Pericardium fibroblast (primary cell): ENCODE data around the gene PHLDA3. TPM values are rescaled to one million over a fixed set of nuclear protein-coding genes. Genes with fewer than 3 reads are reported as not detected.

Source experiments
- total RNA-seq: library from RNA; depleted of rRNA; stranded (reverse); fragments of >200 nt; gene quantifications from 2 replicates; pipeline ENCODE4 v1.2.3, GENCODE V29; 2015

The PHLDA3 gene
- 34.0 and 82.1 TPM in 2 replicates for total RNA-seq

DNA sequence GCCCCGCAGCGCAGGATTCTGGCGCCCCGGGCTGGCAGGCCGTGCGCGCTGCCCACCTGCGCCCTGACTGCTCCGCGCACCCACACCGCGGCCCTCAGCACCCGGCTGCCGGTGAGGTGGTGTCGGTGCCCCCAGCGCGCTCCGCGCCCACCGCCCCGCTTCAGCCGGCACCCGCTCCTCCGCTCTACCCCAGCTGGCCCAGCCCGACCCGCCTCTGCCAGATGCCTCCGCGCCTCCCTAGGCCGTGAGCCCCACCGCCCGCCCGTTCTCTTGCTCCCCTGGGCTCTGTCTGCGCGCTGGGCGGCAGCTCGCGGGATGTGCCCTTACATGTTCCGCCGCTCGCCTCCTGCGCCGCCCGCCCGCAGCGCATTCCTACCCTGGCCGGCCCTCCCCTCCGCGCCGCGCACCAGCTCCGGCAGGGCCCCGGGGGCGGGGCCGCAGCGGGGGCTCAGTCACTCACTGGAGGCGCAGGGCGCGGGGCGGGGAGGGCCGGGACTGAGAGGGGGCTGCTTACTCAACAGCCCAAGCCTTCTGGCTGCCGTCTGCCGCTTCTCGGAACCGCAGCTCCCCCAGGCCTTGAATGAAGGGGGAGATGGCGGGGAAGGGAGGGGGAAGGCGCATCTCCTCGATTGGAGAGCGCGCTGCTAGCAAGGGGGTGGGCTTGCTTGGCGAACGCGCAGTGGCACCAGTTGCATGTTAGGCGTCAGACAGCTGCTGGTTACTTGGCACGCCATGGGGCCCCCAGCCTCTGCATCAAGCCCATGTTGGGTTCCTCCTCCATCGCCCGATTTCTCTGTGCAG is at the start of gene PHLDA3:
Gene PHLDA3 (minus strand): TSS at position 345 of the 801 bp plus-strand sequence. CDS start 402 bp downstream, outside the sequence.

DNA sequence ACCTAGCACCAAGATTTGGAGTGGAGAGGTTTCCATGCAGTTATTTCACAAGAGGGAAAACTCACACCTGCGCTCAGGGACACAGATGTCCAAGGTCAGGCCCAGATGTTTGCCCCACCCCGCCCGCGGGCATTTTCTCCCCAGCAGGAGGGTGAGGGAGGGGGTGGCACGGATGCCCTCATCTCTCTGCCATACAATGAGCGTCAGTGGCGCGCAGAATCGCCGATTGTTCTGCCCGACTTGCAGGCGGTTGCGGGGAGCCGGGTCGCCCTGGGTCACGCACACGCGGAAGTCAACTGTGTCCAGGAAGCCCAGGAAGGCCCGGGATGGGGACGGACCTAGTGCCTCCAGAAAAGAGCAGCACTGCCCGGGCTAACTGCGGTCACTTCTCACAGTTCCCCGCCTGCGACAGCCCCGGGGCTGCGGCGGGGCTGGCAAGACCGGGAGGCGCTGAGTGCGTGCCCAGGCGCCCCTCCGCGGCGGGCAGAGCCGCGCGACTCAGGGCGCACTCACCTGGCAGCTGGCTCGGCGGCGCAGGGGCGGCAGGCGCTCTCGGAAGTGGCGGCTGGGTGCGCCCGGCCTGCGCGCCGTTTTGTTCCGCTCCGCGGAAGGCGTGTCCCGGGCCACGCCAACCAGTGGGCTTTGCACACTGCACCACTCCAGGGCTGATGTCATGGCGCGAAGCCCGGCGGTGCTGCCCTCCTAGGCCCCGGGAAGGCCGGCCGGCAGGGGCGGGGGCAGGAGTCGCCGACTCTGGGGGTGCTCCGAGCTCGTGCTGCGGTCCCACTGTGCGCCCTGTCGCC is 37.8 kb upstream of the PHLDA3 start, which contains the start of gene CSRP1:
Gene CSRP1 (minus strand): TSS at position 567 of the 803 bp plus-strand sequence. CDS start 10,820 bp downstream, outside the sequence.

Other genes starting within 250 kb of the PHLDA3 start
- gene PKP1, start 185.7 kb downstream of the PHLDA3 start, total RNA-seq = not detected in 2 replicates
- gene TNNT2, start 91.5 kb downstream of the PHLDA3 start, total RNA-seq = 16.0 and 21.7 TPM in 2 replicates
- 8.6 TPM in 1 of 2 replicates, not detected in the other for gene LAD1, start 69.9 kb downstream of the PHLDA3 start, total RNA-seq
- 0.23 and 31.5 TPM in 2 replicates for gene TNNI1, start 47.5 kb downstream of the PHLDA3 start, total RNA-seq
- 129 and 608 TPM in 2 replicates for gene CSRP1, start 37.9 kb upstream of the PHLDA3 start, total RNA-seq
- gene NAV1, start 69.9 kb upstream of the PHLDA3 start, total RNA-seq = 45.1 and 56.9 TPM in 2 replicates